HG03439 (cell line): ENCODE measurements around the gene STARD3.

Experiments
- ATAC-seq: cut with Tn5 transposase; IDR thresholded peaks from one replicate; pipeline ENCODE4 v1.9.1; 2021; ENCODE audit warnings: mild to moderate bottlenecking, moderate library complexity; ENCODE audit not compliant: unreplicated experiment

STARD3 gene

GRCh38 chr17:39618956-39619785 lies 17.8 kb upstream of the STARD3 start:
- no peak for ATAC-seq

GRCh38 chr17:39619786-39620101 lies 17.2 kb upstream of the STARD3 start:
- ATAC-seq = no peak

- ATAC-seq = peak; percentile 68
These were observed 15.2 kb upstream of the STARD3 start for GRCh38 chr17:39621523-39622379.

GRCh38 chr17:39622380-39623006 lies 14.5 kb upstream of the STARD3 start:
- ATAC-seq = peak; percentile 18

GRCh38 chr17:39623356-39623950 lies 13.5 kb upstream of the STARD3 start:
- peak; percentile 54 for ATAC-seq

- ATAC-seq = no peak
These were observed 12.6 kb upstream of the STARD3 start for GRCh38 chr17:39624313-39624712.

- no peak for ATAC-seq
These were observed 11.7 kb upstream of the STARD3 start for GRCh38 chr17:39625198-39625785.

GRCh38 chr17:39626171-39627046 lies 10.5 kb upstream of the STARD3 start, which contains the start of gene PPP1R1B:
PPP1R1B (plus strand) TSS chr17:39626952; CDS start chr17:39627393, 441 bp downstream.
- no peak for ATAC-seq

- ATAC-seq = no peak
These were observed 9.8 kb upstream of the STARD3 start for GRCh38 chr17:39627047-39627711.

- no peak for ATAC-seq
These were observed 9.0 kb upstream of the STARD3 start for GRCh38 chr17:39627712-39628516.

GRCh38 chr17:39628655-39629493 lies 8.1 kb upstream of the STARD3 start:
- no peak for ATAC-seq

GRCh38 chr17:39629494-39629880 lies 7.5 kb upstream of the STARD3 start:
- no peak for ATAC-seq

- no peak for ATAC-seq
These were observed 7.0 kb upstream of the STARD3 start for GRCh38 chr17:39629898-39630297.

GRCh38 chr17:39631403-39631802 lies 5.5 kb upstream of the STARD3 start:
- no peak for ATAC-seq

- ATAC-seq = no peak
These were observed 4.6 kb upstream of the STARD3 start for GRCh38 chr17:39632153-39632941.

GRCh38 chr17:39633570-39634183 lies 3.3 kb upstream of the STARD3 start:
- no peak for ATAC-seq
